Stimulated activated CD8-positive, alpha-beta memory T cell treated with anti-CD3 and anti-CD28 coated beads, Interleukin-7, amount 100 ng/mL, for 1 hour (primary cell): ENCODE data around the gene PRELID2.
"Not testable (repeated sequence)": the region's sequence is repeated elsewhere in the genome, so short reads cannot be mapped to it uniquely, and the experiment has no call there.

ENCODE experiments used
- DNase-seq, 2 donors: peaks; one replicate each; pipeline ENCODE4 v3.0.0-alpha.2; 2020; ENCODE audit warnings: low read depth in 2 of 2

PRELID2 gene

GRCh38 chr5:145750199-145750598 lies 84.9 kb downstream of the PRELID2 start:
- no peak for DNase-seq

GRCh38 chr5:145743396-145744061 lies 91.6 kb downstream of the PRELID2 start:
- DNase-seq, result no peak

- DNase-seq, result no peak
Measured at GRCh38 chr5:145739843-145740242, 95.3 kb downstream of the PRELID2 start.

GRCh38 chr5:145738227-145738626 lies 96.9 kb downstream of the PRELID2 start:
- no peak for DNase-seq

GRCh38 chr5:145737578-145737977 lies 97.6 kb downstream of the PRELID2 start:
- DNase-seq, result no peak

GRCh38 chr5:145729956-145730355 lies 105.2 kb downstream of the PRELID2 start:
- not testable (repeated sequence) for DNase-seq

- DNase-seq, result no peak
Measured at GRCh38 chr5:145723516-145723915, 111.6 kb downstream of the PRELID2 start.

- no peak for DNase-seq
Measured at GRCh38 chr5:145718956-145719355, 116.2 kb downstream of the PRELID2 start.

- DNase-seq, result no peak
Measured at GRCh38 chr5:145715412-145715811, 119.7 kb downstream of the PRELID2 start.

- DNase-seq, result no peak
Measured at GRCh38 chr5:145712245-145712644, 122.9 kb downstream of the PRELID2 start.

- DNase-seq, result no peak
Measured at GRCh38 chr5:145711417-145711816, 123.7 kb downstream of the PRELID2 start.
